ENCODE measurements around the gene NYNRIN. TPM values are rescaled to one million over a fixed set of nuclear protein-coding genes. Genes with fewer than 3 reads are reported as not detected.

Gene NYNRIN
- total and polyA plus RNA-seq, 10 of the 15 experiments (the other 5 are each of a cell fraction or from before 2014, with no cell fraction given), result under 0.01 to 0.15 (median 0.01) TPM; not detected in 5

DNA sequence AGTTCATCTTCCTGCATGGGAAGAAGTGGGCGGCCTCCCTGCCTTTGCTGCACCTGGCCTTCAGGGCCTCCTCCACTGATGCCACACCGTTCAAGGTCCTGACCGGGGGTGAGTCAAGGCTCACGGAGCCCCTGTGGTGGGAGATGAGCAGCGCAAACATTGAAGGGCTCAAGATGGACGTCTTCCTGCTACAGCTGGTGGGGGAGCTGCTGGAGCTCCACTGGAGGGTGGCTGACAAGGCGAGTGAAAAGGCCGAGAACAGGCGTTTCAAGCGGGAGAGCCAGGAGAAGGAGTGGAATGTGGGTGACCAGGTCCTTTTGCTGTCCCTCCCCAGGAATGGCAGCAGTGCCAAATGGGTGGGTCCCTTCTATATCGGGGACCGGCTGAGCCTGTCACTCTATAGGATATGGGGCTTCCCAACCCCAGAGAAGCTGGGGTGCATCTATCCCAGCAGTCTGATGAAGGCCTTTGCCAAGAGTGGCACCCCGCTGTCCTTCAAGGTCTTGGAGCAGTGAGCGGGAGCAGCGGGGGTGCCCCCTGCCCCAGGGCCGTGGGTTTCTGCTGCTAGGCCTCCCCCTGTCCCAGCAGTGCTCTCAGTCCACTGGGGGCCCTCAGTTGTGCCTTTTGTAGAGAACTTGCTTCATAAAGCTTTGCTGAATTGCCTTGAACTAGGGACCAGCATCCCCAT is 18.3 kb downstream of the NYNRIN start:
- Histone ChIP-seq H3K4me1 (ENCODE audit: control insufficient read depth, insufficient read depth, low read length) (no peaks in the 10 kb centered on the region), H3K4me2 (ENCODE audit: control insufficient read depth, insufficient read depth) (no peak overlapping the region), H3K27ac (ENCODE audit: control insufficient read depth, insufficient read depth) (no peak overlapping the region), H3K36me3 (ENCODE audit: control insufficient read depth in 2 of 2, insufficient read depth in 2 of 2, low read length in 1 of 2) (no peaks in the 10 kb centered on the region), H3K9ac (ENCODE audit: control insufficient read depth, insufficient read depth, low read length) (no peak overlapping the region), H3K9me3 (replicated peaks; ENCODE audit: control insufficient read depth, insufficient read depth, low read length) (no peaks in the 10 kb centered on the region), H4K20me1 (ENCODE audit: control insufficient read depth, insufficient read depth) (no peaks in the 10 kb centered on the region), H3K79me2 (ENCODE audit: control insufficient read depth, insufficient read depth, low read length) (no peaks in the 10 kb centered on the region), H2AFZ (ENCODE audit: control insufficient read depth, low read depth, low read length) (no peak overlapping the region), H3K27me3 (replicated peaks in 1 of 2; ENCODE audit: control insufficient read depth in 2 of 2, insufficient read depth in 2 of 2, low read length in 1 of 2) (no peaks in the 10 kb centered on the region; a peak in 2 of 4 replicates), H3K4me3 (no peak overlapping the region)
- ATAC-seq (no peak), FAIRE-seq (no peak), DNase-seq (ENCODE audit: low read depth, low spot score) (no peak)
- intact Hi-C loops (cut with micrococcal nuclease; ENCODE audit: unreplicated experiment), result no loop called here
- ChIA-PET CTCF (no interaction called here), RAD21 (ENCODE audit: unreplicated experiment) (interaction anchor here (1.1 kb wide), 1 partner anchor 14 kb away, joined by 4 read pairs; no protein-coding TSS in a partner anchor), POLR2A (interaction anchor here (1.0 to 1.3 kb wide), 2 partner anchors 13 to 56 kb away, joined by 3 read pairs; partner anchors contain the start of gene KHNYN), SMC1A (ENCODE audit: uncharacterized antibody, unreplicated experiment) (no interaction called here)
- in situ Hi-C loops (cut with MboI), result no loop called here
- WGBS (ENCODE audit: insufficient coverage, insufficient replicate concordance, low lambda C conversion rate, missing lambda C conversion rate), result 49% methylated on average over 16 of the region's 16 CpGs
- no TSS peak for BruUV-seq (replicated peaks)
- TF ChIP-seq PAX5 (IDR thresholded peaks at IDR 0.05; ENCODE audit: borderline replicate concordance, low read depth, low read length), result no peak
- no peak for TF ChIP-seq SRF (IDR thresholded peaks at IDR 0.05; ENCODE audit: low read depth in 2 of 2, low read length in 2 of 2)
- TF ChIP-seq, protein P1, sequence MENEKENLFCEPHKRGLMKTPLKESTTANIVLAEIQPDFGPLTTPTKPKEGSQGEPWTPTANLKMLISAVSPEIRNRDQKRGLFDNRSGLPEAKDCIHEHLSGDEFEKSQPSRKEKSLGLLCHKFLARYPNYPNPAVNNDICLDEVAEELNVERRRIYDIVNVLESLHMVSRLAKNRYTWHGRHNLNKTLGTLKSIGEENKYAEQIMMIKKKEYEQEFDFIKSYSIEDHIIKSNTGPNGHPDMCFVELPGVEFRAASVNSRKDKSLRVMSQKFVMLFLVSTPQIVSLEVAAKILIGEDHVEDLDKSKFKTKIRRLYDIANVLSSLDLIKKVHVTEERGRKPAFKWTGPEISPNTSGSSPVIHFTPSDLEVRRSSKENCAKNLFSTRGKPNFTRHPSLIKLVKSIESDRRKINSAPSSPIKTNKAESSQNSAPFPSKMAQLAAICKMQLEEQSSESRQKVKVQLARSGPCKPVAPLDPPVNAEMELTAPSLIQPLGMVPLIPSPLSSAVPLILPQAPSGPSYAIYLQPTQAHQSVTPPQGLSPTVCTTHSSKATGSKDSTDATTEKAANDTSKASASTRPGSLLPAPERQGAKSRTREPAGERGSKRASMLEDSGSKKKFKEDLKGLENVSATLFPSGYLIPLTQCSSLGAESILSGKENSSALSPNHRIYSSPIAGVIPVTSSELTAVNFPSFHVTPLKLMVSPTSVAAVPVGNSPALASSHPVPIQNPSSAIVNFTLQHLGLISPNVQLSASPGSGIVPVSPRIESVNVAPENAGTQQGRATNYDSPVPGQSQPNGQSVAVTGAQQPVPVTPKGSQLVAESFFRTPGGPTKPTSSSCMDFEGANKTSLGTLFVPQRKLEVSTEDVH (IDR thresholded peaks at IDR 0.05; ENCODE audit: low read depth, partially characterized antibody), result no peak
- no peak for TF ChIP-seq ESRRA (IDR thresholded peaks at IDR 0.05; ENCODE audit: low read length)
- TF ChIP-seq, protein P2, sequence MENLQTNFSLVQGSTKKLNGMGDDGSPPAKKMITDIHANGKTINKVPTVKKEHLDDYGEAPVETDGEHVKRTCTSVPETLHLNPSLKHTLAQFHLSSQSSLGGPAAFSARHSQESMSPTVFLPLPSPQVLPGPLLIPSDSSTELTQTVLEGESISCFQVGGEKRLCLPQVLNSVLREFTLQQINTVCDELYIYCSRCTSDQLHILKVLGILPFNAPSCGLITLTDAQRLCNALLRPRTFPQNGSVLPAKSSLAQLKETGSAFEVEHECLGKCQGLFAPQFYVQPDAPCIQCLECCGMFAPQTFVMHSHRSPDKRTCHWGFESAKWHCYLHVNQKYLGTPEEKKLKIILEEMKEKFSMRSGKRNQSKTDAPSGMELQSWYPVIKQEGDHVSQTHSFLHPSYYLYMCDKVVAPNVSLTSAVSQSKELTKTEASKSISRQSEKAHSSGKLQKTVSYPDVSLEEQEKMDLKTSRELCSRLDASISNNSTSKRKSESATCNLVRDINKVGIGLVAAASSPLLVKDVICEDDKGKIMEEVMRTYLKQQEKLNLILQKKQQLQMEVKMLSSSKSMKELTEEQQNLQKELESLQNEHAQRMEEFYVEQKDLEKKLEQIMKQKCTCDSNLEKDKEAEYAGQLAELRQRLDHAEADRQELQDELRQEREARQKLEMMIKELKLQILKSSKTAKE (IDR thresholded peaks at IDR 0.05; ENCODE audit: low read depth, poor library complexity, severe bottlenecking), result no peak
- TF ChIP-seq PAX8 (IDR thresholded peaks at IDR 0.05), result no peak
- TF ChIP-seq KAT2A (conservative IDR thresholded peaks at IDR 0.05; ENCODE audit: control insufficient read depth, low read depth, low read length), result no peak
- TF ChIP-seq, protein P3, sequence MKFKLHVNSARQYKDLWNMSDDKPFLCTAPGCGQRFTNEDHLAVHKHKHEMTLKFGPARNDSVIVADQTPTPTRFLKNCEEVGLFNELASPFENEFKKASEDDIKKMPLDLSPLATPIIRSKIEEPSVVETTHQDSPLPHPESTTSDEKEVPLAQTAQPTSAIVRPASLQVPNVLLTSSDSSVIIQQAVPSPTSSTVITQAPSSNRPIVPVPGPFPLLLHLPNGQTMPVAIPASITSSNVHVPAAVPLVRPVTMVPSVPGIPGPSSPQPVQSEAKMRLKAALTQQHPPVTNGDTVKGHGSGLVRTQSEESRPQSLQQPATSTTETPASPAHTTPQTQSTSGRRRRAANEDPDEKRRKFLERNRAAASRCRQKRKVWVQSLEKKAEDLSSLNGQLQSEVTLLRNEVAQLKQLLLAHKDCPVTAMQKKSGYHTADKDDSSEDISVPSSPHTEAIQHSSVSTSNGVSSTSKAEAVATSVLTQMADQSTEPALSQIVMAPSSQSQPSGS (IDR thresholded peaks at IDR 0.05; ENCODE audit: low read length), result no peak
- no peak for TF ChIP-seq DPF2 (IDR thresholded peaks at IDR 0.05)
- TF ChIP-seq NFYB (IDR thresholded peaks at IDR 0.05; ENCODE audit: insufficient read depth, low read depth, low read length), result no peak
- TF ChIP-seq IKZF2 (IDR thresholded peaks at IDR 0.05), result no peak
- no peak for TF ChIP-seq ZNF207 (IDR thresholded peaks at IDR 0.05; ENCODE audit: borderline replicate concordance)
- TF ChIP-seq ATF7 (IDR thresholded peaks at IDR 0.05; ENCODE audit: low read depth), result no peak
- no peak for TF ChIP-seq FOS (IDR thresholded peaks at IDR 0.05; ENCODE audit: borderline replicate concordance, extremely low read depth, insufficient read length)
